H1 (cell line): ENCODE measurements around the gene KLRK1. TPM values are rescaled to one million over a fixed set of nuclear protein-coding genes. Genes with fewer than 3 reads are reported as not detected.

ENCODE experiments used
- CTCF ChIA-PET: fragments of 300-600 bp; sonication (Branson Sonifier 250); formaldehyde crosslinking; loops from one replicate; lab custom pipeline; 2021; ENCODE audit not compliant: partially characterized antibody; lab: Charles Lee
- POLR2A ChIA-PET: fragments of 300-600 bp; sonication (Branson Sonifier 250); formaldehyde crosslinking; loops from one replicate; lab custom pipeline; 2021; ENCODE audit warnings: inconsistent platforms; ENCODE audit not compliant: partially characterized antibody; lab: Charles Lee
- DNase-seq, 2 experiments: peaks; one replicate each; pipeline versions ENCODE4 v3.0.0 to v3.0.0-alpha.2; 2010 to 2022; ENCODE audit warnings: low spot score in 2 of 2, low read depth in 1 of 2, mixed read lengths in 1 of 2
- FAIRE-seq: peaks from 2 replicates; lab custom pipeline; 2011; peaks lifted over from hg19 to GRCh38; lab: Jason Lieb, UNC
- H2AFZ ChIP-seq: 2 replicates; pipeline ENCODE4 v1.8.1; 2012; ENCODE audit warnings: low read length, inconsistent platforms
- H2AK5ac ChIP-seq: 2 replicates; pipeline ENCODE4 v1.6.1; 2013; ENCODE audit warnings: low read depth, low read length
- H2BK120ac ChIP-seq: replicated peaks from 2 replicates; pipeline ENCODE3; 2013; ENCODE audit warnings: low read depth, low read length, inconsistent platforms
- H2BK12ac ChIP-seq: 2 replicates; pipeline ENCODE4 v1.6.1; 2013; ENCODE audit warnings: low read depth, low read length
- H2BK15ac ChIP-seq: 2 replicates; pipeline ENCODE4 v1.6.1; 2013; ENCODE audit warnings: low read length
- H2BK20ac ChIP-seq: 2 replicates; pipeline ENCODE4 v1.6.1; 2013; ENCODE audit warnings: low read length
- H2BK5ac ChIP-seq: 2 replicates; pipeline ENCODE4 v1.6.1; 2013; ENCODE audit warnings: low read depth, low read length
- H3K14ac ChIP-seq: 2 replicates; pipeline ENCODE4 v1.6.1; 2013; ENCODE audit warnings: inconsistent platforms; ENCODE audit not compliant: insufficient read length
- H3K18ac ChIP-seq: 2 replicates; pipeline ENCODE4 v1.6.1; 2013; ENCODE audit warnings: low read length; ENCODE audit errors: extremely low read depth
- H3K23ac ChIP-seq: 2 replicates; pipeline ENCODE4 v1.6.1; 2013; ENCODE audit warnings: inconsistent platforms; ENCODE audit not compliant: insufficient read length
- H3K23me2 ChIP-seq: 2 replicates; pipeline ENCODE4 v1.6.1; 2013; ENCODE audit warnings: low read depth, low read length
- H3K27ac ChIP-seq: 2 replicates; pipeline ENCODE4 v1.6.1; 2011; ENCODE audit warnings: low read depth, low read length, inconsistent platforms
- H3K27me3 ChIP-seq, 4 experiments: replicated peaks in 1 of 4; 1 replicate in 1 of 4; 2 replicates in 3 of 4; pipeline versions ENCODE4 v1.6.1 to v1.8.1; 2011 to 2013; ENCODE audit warnings: low read length in 3 of 4, mild to moderate bottlenecking in 3 of 4, inconsistent platforms in 2 of 4, mixed read lengths in 2 of 4, moderate library complexity in 1 of 4; ENCODE audit not compliant: control insufficient read depth in 3 of 4, insufficient read depth in 3 of 4; ENCODE audit errors: extremely low read depth in 1 of 4
- H3K36me3 ChIP-seq, 4 experiments: 2 replicates each; pipeline versions ENCODE4 v1.6.1 to v1.8.1; 2011 to 2013; ENCODE audit warnings: mild to moderate bottlenecking in 4 of 4, low read length in 3 of 4, moderate library complexity in 2 of 4, control low read depth in 1 of 4, inconsistent platforms in 1 of 4; ENCODE audit not compliant: insufficient read depth in 4 of 4, control insufficient read depth in 2 of 4
- H3K4ac ChIP-seq: replicated peaks from 2 replicates; pipeline ENCODE3; 2013; ENCODE audit warnings: low read length, low read depth, mixed read lengths, inconsistent platforms; ENCODE audit not compliant: insufficient read length
- H3K4me1 ChIP-seq, 4 experiments: replicated peaks in 1 of 4; 1 replicate in 1 of 4; 2 replicates in 3 of 4; pipeline versions ENCODE4 v1.6.1 to v1.8.1; 2011 to 2013; ENCODE audit warnings: low read length in 3 of 4, inconsistent platforms in 2 of 4, mixed read lengths in 1 of 4; ENCODE audit not compliant: insufficient read depth in 4 of 4, control insufficient read depth in 3 of 4
- H3K4me2 ChIP-seq, 2 experiments: 2 replicates each; pipeline versions ENCODE4 v1.6.1 to v1.8.1; 2011 to 2013; ENCODE audit warnings: low read depth in 2 of 2, low read length in 2 of 2, control low read depth in 1 of 2, inconsistent platforms in 1 of 2, mild to moderate bottlenecking in 1 of 2; ENCODE audit not compliant: insufficient read depth in 1 of 2
- H3K4me3 ChIP-seq, 4 experiments: fragments of 200-600, 300-600 bp in 1 of 4; sonication (generic), shearing (Covaris generic), sonication (Bioruptor Twin) in 1 of 4; 2 replicates each; pipeline versions ENCODE4 v1.5.1 to v1.8.1; 2011 to 2016; ENCODE audit warnings: low read length in 4 of 4, low read depth in 3 of 4, control low read depth in 2 of 4, inconsistent platforms in 2 of 4, mild to moderate bottlenecking in 2 of 4, mixed read lengths in 1 of 4, moderate library complexity in 1 of 4; ENCODE audit not compliant: insufficient read depth in 2 of 4; ENCODE audit errors: extremely low read depth in 1 of 4
- H3K56ac ChIP-seq: replicated peaks from 2 replicates; pipeline ENCODE3; 2013; ENCODE audit warnings: low read depth, mild to moderate bottlenecking, mixed read lengths, low read length, inconsistent platforms; ENCODE audit not compliant: insufficient read length
- H3K79me1 ChIP-seq: 2 replicates; pipeline ENCODE4 v1.6.1; 2013; ENCODE audit warnings: low read depth, low read length, control low read depth
- H3K79me2 ChIP-seq, 2 experiments: 2 replicates each; pipeline versions ENCODE4 v1.6.1 to v1.8.1; 2012 to 2013; ENCODE audit warnings: low read length in 2 of 2, mild to moderate bottlenecking in 2 of 2, inconsistent platforms in 1 of 2; ENCODE audit not compliant: insufficient read depth in 2 of 2, control insufficient read depth in 1 of 2
- H3K9ac ChIP-seq, 4 experiments: replicated peaks in 1 of 4; 1 replicate in 1 of 4; 2 replicates in 3 of 4; pipeline versions ENCODE4 v1.6.1 to v1.8.1; 2011 to 2013; ENCODE audit warnings: low read depth in 3 of 4, low read length in 3 of 4, control low read depth in 2 of 4, mild to moderate bottlenecking in 2 of 4, moderate library complexity in 2 of 4, inconsistent platforms in 1 of 4; ENCODE audit errors: extremely low read depth in 1 of 4
- H3K9me3 ChIP-seq, 2 experiments: 2 replicates each; pipeline versions ENCODE4 v1.6.1 to v1.8.1; 2012 to 2013; ENCODE audit warnings: mild to moderate bottlenecking in 2 of 2, moderate library complexity in 2 of 2, control low read depth in 1 of 2, inconsistent platforms in 1 of 2, low read depth in 1 of 2, low read length in 1 of 2, mixed read lengths in 1 of 2; ENCODE audit not compliant: insufficient read depth in 2 of 2
- H4K20me1 ChIP-seq, 2 experiments: replicated peaks in 1 of 2; 2 replicates each; pipeline versions ENCODE3 to v1.8.1; 2011 to 2013; ENCODE audit warnings: inconsistent platforms in 2 of 2, low read length in 2 of 2, mild to moderate bottlenecking in 1 of 2; ENCODE audit not compliant: insufficient read depth in 2 of 2, control insufficient read depth in 1 of 2
- H4K5ac ChIP-seq: 2 replicates; pipeline ENCODE4 v1.6.1; 2013; ENCODE audit warnings: low read length, low read depth, mixed read lengths, inconsistent platforms; ENCODE audit not compliant: insufficient read length
- H4K8ac ChIP-seq: 2 replicates; pipeline ENCODE4 v1.8.0; 2013; ENCODE audit warnings: mild to moderate bottlenecking, moderate library complexity, low read length, inconsistent platforms; ENCODE audit not compliant: insufficient read depth; ENCODE audit errors: extremely low read depth
- H4K91ac ChIP-seq: replicated peaks from 2 replicates; pipeline ENCODE3; 2013; ENCODE audit warnings: low read length, mixed read lengths, inconsistent platforms; ENCODE audit not compliant: insufficient read length
- BACH1 ChIP-seq: IDR thresholded peaks from 2 replicates; pipeline ENCODE4 v1.6.1; 2012; ENCODE audit warnings: low read length, improper control_type of control experiment
- EGR1 ChIP-seq: IDR thresholded peaks from 2 replicates; pipeline ENCODE4 v1.6.1; 2011; ENCODE audit warnings: low read depth, low read length, borderline replicate concordance
- HDAC6 ChIP-seq: IDR thresholded peaks from one replicate; pipeline ENCODE4 v1.7.1; 2012; ENCODE audit warnings: low read depth, mild to moderate bottlenecking, inconsistent platforms, low read length, moderate library complexity
- JUND ChIP-seq: IDR thresholded peaks from 2 replicates; pipeline ENCODE4 v1.6.1; 2011; ENCODE audit warnings: mild to moderate bottlenecking, improper control_type of control experiment, low read length
- POLR2A ChIP-seq, 2 experiments: IDR thresholded peaks; 1 replicate in 1 of 2; 2 replicates in 1 of 2; pipeline ENCODE4 v1.6.1; 2011; ENCODE audit warnings: low read depth in 2 of 2, low read length in 2 of 2, mild to moderate bottlenecking in 2 of 2; ENCODE audit errors: control extremely low read depth in 1 of 2
- RFX5 ChIP-seq: IDR thresholded peaks from 2 replicates; pipeline ENCODE4 v1.6.1; 2011; ENCODE audit warnings: low read depth, low read length, improper control_type of control experiment, borderline replicate concordance
- SP1 ChIP-seq: IDR thresholded peaks from 2 replicates; pipeline ENCODE4 v1.6.1; 2011; ENCODE audit warnings: low read depth, low read length
- YY1 ChIP-seq: IDR thresholded peaks from 2 replicates; pipeline ENCODE4 v1.6.1; 2011; ENCODE audit warnings: low read depth, mild to moderate bottlenecking, low read length
- WGBS, 2 experiments: shearing (Covaris generic) in 1 of 2; methylation state at CpG; one replicate each; pipeline versions ENCODE4 v1.1.6 to v1.1.7; 2013 to 2015; ENCODE audit warnings: low lambda C conversion rate in 2 of 2, mixed read lengths in 2 of 2, inconsistent platforms in 1 of 2, low coverage in 1 of 2, missing lambda C conversion rate in 1 of 2; ENCODE audit not compliant: insufficient replicate concordance in 2 of 2, insufficient coverage in 1 of 2, insufficient read length in 1 of 2; ENCODE audit errors: extremely low coverage in 1 of 2, missing lambda C conversion rate in 1 of 2; 5-methylcytosine and 5-hydroxymethylcytosine counted together
- polyA plus RNA-seq, 7 experiments: library from polyadenylated mRNA; depleted of rRNA in 3 of 7; stranded (reverse) in 5 of 7; unstranded in 2 of 7; fragments of >200 nt in 5 of 7; fragments of 200-250 nt in 2 of 7; gene quantifications; 1 replicate in 5 of 7; 2 replicates in 1 of 7; 4 replicates in 1 of 7; pipeline versions ENCODE4 v1.2.1 to v1.2.3, GENCODE V29; 2011 to 2013; ENCODE audit warnings: missing spikeins in 2 of 7, mixed read lengths in 2 of 7
- total RNA-seq: library from RNA; stranded (reverse); fragmentation: NEBNext Ultra II Directional; extraction: Animal tissue kit (Norgen Biotek cat#: 25700); gene quantifications from 2 replicates; pipeline ENCODE4 v1.2.1, GENCODE V29; 2021
- TF ChIP-seq, protein P1 (sequence below): IDR thresholded peaks from 2 replicates; pipeline ENCODE4 v1.6.1; 2012; ENCODE audit warnings: inconsistent platforms

Gene KLRK1
- total and polyA plus RNA-seq, 2 of the 8 experiments (the other 6 are each of a cell fraction or from before 2014, with no cell fraction given) = not detected

DNA sequence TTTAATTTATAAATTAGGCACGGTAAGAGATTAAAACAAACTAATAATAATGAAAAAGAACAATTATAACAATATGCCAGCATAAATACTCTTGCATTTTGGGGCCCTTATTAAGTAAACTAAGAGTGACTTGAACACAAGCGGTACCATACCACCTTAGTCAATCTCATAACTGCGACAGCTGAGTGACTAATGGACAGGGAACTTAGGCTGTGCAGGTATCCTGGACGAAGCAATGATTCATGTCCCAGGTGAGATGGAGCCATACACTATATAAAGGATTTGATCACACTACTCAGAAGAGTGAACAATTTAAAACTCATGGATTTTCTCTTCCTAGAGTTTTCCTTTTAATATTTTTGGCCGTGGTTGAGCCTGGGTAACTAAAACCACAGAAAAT, 15.5 kb upstream of the KLRK1 start:
- CTCF ChIA-PET = no interaction called here
- no peak for FAIRE-seq
- TF ChIP-seq RFX5 (no peak), JUND (no peak), HDAC6 (no peak), EGR1 (no peak), YY1 (no peak), SP1 (no peak), BACH1 (no peak), POLR2A (IDR thresholded peaks at IDR 0.05; ENCODE audit: control extremely low read depth in 1 of 2, low read depth in 2 of 2, low read length in 2 of 2) (no peak)
- TF ChIP-seq, protein P1, sequence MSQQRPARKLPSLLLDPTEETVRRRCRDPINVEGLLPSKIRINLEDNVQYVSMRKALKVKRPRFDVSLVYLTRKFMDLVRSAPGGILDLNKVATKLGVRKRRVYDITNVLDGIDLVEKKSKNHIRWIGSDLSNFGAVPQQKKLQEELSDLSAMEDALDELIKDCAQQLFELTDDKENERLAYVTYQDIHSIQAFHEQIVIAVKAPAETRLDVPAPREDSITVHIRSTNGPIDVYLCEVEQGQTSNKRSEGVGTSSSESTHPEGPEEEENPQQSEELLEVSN = no peak

More for the DNA sequence above, 15.5 kb upstream of the KLRK1 start:
- Histone ChIP-seq H3K23ac (no peak overlapping the region), H2BK20ac (no peak overlapping the region), H3K4me1 (no peaks in the 10 kb centered on the region), H2BK15ac (no peak overlapping the region), H2AK5ac (no peak overlapping the region), H3K18ac (no peak overlapping the region), H3K27ac (no peak overlapping the region), H2BK120ac (no peak overlapping the region), H3K23me2 (no peaks in the 10 kb centered on the region), H3K56ac (no peak overlapping the region), H4K8ac (no peak overlapping the region), H3K79me1 (no peaks in the 10 kb centered on the region), H3K36me3 (no peaks in the 10 kb centered on the region), H4K20me1 (no peaks in the 10 kb centered on the region), H3K4me2 (no peak overlapping the region), H4K5ac (no peak overlapping the region), H2AFZ (no peak overlapping the region), H3K14ac (no peak overlapping the region), H3K4ac (no peak overlapping the region), H3K27me3 (no peaks in the 10 kb centered on the region), H3K9ac (no peak overlapping the region), H2BK5ac (no peak overlapping the region), H4K91ac (no peak overlapping the region), H3K9me3 (peaks cover 0 to 5% of the 10 kb centered on the region in 2 experiments; a peak in 1 of 4 replicates), H3K4me3 (no peak overlapping the region), H3K79me2 (no peaks in the 10 kb centered on the region), H2BK12ac (no peak overlapping the region)
- DNase-seq = no peak
- 89% methylated on average over 5 of the region's 5 CpGs; no CpG with 5 or more reads in 1 of the 2 experiments for WGBS, 2 experiments
- POLR2A ChIA-PET = no interaction called here
